HG02571 (cell line): ENCODE data around the gene RHOT1.
"Not testable (repeated sequence)": the region's sequence is repeated elsewhere in the genome, so short reads cannot be mapped to it uniquely, and the experiment has no call there.

Source experiments
- ATAC-seq: cut with Tn5 transposase; IDR thresholded peaks from one replicate; pipeline ENCODE4 v1.9.1; 2021; ENCODE audit warnings: mild to moderate bottlenecking, moderate library complexity; ENCODE audit not compliant: unreplicated experiment

The RHOT1 gene

DNA sequence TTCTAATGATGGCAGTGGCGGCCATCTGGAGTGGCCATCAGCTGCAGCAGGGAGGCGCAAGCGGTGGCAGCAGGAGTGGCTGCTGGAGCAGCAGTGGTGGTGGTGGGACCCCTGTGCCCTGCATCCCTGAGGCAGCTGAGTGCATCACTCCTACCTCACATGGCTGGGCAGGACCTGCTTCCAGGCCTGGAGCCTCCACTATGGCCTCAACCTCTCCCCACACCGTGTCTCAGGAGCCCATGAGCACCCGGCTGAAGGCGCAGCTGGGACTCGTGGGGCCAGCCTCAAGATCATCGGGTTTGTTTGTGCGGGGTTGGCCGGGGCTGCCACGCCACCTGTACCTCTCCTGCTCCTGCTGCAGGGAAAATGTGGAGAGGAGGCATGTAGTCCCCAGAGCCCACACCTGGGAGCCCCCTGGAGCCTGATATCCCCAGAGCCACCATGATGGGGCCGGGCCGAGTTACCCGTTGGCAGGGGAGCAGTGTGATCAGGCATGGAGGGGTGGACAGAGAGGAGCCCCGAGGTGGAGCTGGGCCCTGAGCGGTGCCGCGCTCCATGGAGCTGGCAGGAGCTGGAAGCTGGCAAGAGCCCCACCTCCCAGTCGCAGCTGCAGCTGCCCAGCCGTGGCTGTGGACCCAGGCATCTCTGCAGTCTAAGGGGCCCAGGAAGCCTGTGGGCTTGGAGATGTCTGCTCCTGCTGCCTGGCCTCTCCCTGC is 16.7 kb downstream of the RHOT1 start:
- ATAC-seq, result no peak

DNA sequence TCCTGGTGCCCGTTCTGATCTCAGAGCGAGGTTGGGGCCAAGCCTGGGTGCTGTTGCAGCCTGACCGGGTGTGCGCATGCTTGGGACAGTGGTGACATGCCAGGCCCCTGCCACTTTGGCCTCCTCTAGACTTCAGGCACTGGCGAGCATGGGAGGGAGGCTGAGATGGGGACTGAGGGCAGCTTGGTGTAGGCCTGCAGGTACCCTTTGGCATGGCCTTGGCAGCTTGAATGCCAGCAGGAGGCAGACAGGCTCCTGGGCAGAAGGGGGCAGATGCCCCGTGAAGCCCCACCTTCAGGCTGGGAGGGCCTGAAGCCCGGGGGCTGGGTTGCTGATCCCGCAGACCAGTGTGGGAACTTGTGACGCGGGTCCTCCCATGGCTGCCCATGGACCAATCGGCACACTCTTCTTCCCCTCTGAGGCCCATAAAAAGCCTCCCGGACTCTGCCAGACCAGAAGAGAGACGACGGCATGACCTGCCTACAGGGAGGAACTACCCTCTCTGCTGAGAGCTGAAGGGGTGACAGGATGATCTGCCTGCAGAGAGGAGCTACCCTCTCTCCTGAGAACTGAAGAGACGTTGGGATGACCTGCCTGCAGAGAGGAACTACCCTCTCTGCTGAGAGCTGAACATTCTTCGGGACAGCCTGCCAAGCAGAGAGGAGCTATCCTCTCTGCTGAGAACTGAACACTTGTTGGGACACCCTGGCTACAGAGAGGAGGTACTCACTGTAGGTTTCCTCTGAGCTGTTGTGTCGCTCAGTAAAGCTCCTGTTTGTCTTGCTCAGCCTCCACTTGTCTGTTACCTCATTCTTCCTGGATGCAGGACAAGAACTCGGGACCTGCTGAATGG is 17.5 kb downstream of the RHOT1 start:
- ATAC-seq, result no peak

DNA sequence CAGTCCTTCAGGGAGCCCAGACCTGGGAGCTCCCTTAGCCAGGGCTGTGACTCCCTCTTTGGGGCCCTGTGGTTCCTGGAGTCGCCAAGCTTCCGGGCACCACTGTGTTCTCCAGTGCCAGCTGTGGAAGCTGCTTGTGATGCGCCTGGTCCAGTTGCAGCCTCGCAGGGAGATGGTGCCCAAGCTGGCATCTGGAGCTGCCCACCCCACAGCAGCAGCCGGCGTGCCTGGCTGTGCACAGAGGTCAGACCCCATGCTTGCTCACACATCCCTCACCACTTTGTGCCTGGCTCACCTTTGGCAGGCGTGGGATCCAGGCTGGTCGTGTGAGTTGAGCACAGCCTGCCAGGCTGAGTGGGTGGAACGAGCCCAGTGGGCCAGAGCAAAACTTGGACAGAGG is 18.2 kb downstream of the RHOT1 start:
- no peak for ATAC-seq

DNA sequence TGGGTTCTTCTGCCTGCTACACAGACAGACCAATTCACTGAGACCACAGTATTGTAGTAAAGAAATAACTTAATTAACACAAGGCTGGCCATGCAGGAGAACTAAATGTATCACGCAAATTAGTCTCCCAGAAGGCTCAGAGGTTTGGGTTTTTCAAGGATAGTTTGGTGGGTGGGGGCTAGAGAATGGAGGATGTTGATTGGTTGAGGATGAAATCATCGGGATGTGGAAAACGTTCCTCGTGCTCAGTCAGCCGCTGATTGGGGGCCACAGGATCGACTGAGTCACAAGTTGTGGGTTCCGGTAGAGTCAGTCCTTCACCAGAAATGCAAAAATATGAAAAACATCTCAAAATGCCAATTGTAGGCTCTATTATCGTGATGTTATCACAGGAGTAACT is 18.7 kb downstream of the RHOT1 start:
- ATAC-seq, result no peak

DNA sequence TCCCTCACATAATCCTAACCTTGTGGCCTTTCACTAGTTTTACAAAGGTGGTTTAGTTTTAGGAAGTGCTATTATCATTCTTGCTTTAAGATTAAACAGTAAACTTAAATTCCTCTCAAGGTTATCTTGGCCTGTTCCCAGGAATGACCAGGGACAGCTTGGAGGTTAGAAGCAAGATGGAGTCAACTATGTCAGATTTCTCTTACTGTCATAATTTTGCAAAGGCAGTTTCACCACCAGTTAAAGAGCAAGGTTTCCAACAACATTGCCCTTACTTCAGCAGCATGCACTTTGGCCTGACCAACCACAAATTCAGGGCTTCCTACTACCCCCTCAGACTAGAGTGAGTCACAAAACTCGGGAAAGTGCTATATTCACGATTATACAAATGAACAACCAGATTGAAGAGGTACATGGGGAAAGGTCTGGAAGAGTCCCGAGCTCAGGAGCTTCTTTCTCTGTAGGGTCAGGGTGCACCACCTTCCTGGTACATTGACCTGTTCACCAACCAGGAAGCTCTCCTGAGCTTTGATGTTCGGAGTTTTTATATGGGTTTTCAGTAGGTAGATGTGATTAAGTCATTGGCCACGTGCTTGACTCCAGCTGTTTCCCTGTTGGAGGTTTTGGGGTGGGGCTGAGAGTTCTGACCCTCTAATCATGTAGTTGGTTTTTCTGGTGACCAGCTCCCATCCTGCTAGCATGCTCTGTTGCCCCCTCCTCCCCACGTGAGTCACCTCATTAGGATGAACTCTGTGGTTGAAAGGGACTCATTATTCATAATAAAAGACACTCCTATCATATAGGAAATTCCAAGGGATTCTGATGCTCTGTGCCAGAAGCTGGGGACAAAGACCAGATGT is 19.4 kb downstream of the RHOT1 start:
- no peak for ATAC-seq

DNA sequence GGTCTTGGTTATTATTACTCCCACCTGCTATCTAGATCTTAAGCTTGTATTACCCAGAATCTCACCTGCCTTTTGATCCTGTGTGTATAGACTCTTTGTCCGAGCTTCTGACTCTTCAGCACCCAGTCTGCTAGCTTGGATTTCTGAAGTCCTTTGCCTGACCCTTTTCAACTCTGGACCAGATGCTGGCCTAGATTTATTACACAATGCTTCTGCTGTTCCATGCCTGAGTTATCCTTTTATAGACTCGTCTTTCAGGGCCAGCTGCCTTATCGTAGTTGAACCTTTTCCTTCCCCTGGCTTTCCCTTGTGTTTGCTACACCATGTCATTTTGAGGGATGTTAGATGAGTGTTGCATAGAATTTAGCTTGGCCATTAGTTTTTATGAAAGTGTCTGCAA is 32.6 kb downstream of the RHOT1 start:
- no peak for ATAC-seq

DNA sequence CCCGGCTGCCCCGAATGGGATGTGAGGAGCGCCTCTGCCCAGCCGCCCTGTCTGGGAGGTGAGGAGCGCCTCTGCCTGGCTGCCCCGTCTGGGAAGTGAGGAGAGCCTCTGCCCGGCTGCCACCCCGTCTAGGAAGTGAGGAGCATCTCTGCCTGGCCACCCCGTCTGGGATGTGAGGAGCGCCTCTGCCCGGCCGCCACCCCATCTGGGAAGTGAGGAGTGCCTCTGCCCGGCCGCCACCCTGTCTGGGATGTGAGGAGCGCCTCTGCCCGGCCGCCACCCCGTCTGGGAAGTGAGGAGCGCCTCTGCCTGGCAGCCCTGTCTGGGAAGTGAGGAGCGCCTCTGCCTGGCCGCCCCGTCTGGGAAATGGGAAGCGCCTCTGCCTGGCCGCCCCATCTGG is 36.4 kb downstream of the RHOT1 start:
- not testable (repeated sequence) for ATAC-seq

DNA sequence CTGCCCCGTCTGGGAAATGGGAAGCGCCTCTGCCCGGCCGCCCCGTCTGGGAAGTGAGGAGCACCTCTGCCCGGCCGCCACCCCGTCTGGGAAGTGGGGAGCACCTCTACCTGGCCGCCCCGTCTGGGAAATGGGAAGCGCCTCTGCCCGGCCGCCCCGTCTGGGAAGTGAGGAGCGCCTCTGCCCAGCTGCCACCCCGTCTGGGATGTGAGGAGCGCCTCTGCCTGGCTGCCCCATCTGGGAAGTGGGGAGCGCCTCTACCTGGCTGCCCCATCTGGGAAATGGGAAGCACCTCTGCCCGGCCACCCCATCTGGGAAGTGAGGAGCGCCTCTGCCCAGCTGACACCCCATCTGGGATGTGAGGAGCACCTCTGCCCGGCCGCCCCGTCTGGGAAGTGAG is 36.8 kb downstream of the RHOT1 start:
- ATAC-seq, result not testable (repeated sequence)

DNA sequence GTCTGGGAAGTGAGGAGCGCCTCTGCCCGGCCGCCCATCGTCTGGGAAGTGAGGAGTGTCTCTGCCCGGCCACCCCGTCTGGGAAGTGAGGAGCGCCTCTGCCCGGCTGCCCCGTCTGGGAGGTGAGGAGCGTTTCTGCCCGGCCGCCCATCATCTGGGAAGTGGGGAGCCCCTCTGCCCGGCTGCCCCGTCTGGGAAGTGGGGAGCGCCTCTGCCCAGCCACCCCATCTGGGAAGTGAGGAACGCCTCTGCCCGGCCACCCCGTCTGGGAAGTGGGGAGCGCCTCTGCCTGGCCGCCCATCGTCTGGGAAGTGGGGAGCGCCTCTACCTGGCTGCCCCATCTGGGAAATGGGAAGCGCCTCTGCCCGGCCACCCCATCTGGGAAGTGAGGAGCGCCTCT is 37.2 kb downstream of the RHOT1 start:
- ATAC-seq, result not testable (repeated sequence)

DNA sequence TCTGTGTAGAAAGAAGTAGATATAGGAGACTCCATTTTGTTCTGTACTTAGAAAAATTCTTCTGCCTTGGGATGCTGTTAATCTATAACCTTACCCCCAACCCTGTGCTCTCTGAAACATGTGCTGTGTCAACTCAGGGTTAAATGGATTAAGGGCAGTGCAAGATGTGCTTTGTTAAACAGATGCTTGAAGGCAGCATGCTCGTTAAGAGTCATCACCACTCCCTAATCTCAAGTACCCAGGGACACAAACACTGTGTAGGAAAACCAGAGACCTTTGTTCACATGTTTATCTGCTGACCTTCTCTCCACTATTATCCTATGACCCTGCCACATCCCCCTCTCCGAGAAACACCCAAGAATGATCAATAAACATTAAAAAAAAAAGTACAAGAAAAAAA is 38.0 kb downstream of the RHOT1 start:
- not testable (repeated sequence) for ATAC-seq

DNA sequence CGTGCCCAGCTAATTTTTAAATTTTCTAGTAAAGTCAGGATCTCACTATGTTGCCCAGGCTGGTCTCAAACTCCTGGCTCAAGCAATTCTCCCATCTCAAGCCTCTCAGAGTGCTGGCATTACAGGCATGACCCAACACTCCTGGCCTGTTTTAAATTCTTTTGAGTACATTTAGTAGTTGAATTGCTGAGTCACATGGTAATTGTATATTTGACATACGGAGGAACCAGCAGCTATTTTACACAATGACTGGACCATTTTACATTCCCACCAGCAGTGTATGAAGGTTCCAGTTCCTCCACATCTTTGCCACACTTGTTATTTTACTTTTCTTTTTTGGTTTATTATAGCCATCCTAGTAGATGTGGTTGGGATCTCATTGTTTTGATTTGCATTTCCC is 43.6 kb downstream of the RHOT1 start:
- ATAC-seq, result no peak

DNA sequence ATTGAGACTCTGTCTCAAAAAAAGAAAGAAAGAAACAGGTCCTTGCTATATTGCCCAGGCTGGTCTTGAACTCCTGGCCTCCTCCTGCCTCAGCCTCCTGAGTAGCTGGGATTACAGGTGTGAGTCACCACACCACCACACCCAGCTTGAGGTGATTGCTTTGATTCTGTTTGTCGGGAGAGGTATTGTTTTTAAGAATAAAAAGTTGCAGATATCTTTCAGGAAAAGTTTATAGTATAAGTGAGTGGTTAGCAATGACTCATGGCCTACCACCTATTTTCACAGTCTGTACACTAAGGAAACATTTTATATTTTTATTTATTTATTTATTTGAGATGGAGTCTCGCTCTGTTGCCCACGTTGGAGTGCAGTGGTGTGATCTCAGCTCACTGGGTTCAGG is 45.0 kb downstream of the RHOT1 start:
- ATAC-seq, result no peak

DNA sequence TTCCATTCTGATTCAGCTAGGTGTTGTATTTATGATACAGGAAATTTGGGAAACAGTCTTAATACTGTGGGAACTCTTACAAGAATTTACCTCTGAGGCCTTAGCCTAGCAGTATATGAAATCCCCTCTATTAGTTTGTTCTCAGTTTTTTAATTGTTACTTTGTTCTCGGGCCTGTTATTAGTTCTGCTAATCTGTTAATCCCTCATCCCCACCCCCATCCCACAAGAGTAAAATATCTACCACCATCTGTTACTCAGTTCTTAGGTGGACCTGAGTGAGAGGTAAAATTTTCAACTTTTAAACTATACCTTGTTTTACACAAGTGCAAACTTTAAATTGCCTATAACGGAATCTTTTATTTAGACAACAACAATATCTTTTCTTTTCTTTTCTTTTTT is 47.0 kb downstream of the RHOT1 start:
- ATAC-seq, result no peak

DNA sequence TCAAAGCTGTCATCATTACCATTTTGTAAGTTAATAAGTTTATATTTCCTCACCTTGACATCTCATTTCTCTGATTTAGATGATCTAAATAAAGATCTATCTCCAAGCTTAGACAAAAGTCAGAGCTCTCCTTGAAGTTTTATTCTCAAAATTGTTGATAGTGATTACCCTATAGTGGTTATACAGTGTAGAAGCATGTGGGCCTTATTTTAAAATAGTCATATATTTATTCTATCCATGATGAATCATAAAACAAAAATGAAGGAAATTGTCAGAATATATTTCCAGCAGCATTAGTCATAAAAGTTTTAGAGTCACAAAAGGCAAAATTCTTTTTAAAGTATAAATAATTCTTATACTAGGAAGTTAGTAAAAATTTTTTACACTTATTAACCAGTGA is 49.0 kb downstream of the RHOT1 start:
- ATAC-seq, result no peak

DNA sequence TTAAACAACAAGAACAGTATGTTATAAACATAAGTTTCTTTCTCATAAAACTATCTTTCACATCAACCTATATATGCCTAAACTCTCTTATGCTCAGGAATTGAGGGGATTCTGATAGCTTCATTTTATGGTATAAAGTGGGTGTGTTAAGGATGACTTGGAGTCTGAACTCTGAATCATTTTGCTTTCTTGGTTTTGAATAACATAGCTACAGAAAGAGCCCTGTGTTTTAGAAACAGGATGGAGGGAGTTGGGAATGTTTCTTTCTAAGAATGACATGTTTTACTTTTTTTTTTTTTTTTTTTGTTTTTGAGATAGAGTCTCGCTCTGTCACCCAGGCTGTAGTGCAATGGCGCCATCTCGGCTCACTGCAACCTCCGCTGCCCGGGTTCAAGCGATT is 50.1 kb downstream of the RHOT1 start:
- ATAC-seq, result no peak

DNA sequence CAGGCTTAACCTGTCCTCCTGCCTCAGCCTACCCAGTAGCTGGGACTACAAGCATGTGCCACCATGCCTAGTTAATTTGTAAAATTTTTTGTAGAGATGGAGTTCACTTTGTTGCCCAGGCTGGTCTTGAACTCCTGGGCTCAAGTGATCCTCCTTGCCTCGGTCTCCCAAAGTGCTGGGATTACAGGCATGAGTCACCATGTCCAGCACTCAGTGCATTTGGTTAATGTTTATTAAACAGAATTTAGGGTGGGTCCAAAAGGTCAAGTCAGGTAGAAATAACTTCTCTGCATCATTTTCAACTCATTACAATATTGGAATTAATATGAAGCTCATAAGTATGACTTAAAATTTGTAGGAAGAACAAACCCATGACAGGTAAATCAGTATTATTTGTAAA is 55.7 kb downstream of the RHOT1 start:
- ATAC-seq, result no peak

DNA sequence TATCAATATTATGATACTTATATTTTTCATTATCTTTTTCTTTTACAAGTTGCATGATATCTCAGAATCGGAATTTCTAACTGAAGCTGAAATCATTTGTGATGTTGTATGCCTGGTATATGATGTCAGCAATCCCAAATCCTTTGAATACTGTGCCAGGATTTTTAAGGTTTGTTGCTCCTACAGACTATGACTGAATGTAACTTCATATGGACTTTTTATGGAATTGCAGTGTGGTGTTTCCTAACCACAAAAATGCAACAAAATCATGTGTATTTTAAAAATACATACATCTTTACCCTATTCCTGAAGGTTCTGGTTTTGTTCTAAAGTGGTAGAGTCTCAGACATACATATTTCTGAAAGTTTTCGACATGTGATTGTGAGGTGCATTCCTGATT is 64.6 kb downstream of the RHOT1 start:
- ATAC-seq, result no peak

DNA sequence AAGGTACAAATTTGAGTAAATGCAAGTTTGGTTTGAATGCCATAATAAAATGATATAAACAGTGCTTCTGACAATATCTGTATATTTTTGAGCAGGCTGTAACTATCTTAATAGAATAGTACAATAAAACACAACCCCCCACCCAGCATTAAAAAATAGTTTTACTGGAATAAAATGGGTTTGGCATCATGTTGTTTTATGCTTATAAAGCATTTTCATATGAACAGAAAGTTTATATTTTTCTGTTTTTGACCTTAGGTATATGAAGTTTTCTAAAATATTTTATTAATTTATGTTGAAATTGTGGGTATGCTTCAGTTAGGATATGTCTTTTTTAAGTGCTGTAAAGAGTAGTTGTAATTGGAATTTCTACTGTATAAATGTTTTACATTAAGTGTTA is 66.1 kb downstream of the RHOT1 start:
- ATAC-seq, result no peak

DNA sequence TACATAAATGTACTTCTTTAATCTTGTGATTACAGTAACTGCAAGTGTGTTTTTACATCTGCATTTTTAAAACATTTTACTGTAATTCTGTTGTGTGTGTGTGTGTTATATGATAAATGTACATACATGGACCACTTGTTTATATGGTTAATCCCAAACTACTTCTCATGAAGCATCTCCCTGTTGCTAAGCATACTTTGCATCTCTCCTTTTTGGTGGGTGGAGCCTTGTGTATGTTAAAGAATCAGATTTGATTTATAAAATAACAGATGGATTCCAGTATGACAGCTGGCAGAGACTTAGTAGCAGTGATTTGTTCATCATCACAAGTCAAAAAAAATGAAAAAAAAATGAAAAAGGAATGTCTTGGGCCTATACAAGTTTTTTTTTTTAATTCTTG is 67.3 kb downstream of the RHOT1 start:
- no peak for ATAC-seq

DNA sequence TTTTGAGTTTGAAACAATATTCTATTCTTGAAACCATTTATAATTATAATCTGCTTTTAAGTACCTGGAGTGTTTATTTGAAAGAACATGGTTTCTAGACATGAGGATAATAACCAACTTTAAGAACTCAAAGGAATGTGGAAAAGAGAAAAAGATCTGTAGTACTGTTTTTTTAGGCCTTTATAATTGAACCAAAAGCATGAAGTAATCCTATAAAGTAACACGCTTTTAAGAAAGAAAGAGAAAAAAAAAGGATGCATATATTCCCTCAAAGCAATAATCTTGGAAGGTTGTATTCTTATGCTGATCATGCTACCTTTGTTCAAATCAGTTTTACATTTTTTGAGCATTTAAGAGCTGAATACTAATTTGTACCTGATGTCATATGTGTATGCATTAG is 69.4 kb downstream of the RHOT1 start:
- no peak for ATAC-seq

DNA sequence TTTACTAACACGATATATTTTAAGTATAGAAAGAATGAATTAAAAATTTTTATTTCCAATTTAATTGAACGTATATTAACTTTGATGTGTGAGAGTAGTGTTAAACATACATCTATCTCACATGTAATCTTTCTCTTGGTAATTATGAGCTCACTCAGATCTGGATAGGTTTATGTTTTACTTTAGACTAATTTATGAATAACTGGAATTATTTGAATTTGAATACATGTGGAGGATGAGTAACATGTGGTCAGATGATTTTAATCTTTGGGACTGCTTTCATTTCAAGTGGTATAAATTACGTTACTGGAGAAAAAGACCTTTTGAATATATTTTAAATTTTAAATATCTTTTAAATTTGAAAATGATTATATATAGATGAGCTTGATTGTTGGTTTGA is 73.4 kb downstream of the RHOT1 start:
- no peak for ATAC-seq

DNA sequence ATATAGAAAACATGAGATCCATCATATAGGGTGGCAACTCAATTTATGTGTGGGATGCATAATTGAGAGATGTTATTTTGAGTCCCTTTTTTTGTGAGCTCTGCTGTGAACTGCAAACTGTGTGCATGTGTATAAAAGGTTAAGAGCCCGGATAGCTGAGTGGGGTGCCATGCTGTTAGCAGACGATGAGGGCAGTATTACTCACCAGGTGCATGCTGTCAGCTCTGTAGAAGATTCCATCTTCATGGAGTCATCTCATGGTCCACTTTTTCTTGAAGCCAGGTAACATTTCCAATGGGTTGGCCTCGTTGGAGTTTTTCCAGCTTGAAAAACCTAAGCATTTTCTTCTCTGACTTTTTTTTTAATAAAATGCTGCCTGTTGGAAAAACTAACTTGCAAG is 80.3 kb downstream of the RHOT1 start:
- ATAC-seq, result no peak
